Right lobe of liver (tissue), 4 donors: ENCODE data around the gene DPH1.

Experiments
- POLR2A ChIP-seq: fragments of 450-650 bp; IDR thresholded peaks from one replicate; pipeline ENCODE4 v1.6.1; 2017; ENCODE audit warnings: antibody characterized with exemption, mild to moderate bottlenecking
- TF ChIP-seq, protein P1 (sequence below), 4 donors: fragments of 200-600 bp in 3 of 4; fragments of 450-650 bp in 1 of 4; IDR thresholded peaks; one replicate each; pipeline versions ENCODE4 v1.5.1 to v1.8.0; 2016 to 2022; ENCODE audit warnings: antibody characterized with exemption in 4 of 4, mild to moderate bottlenecking in 2 of 4
- donor health status: DM: no; HTN: no; CAD: no.
- donor health status: DM: no; HTN: no; CAD: no.
- donor health status: DM: no; HTN: yes; CAD: no.

DNA sequence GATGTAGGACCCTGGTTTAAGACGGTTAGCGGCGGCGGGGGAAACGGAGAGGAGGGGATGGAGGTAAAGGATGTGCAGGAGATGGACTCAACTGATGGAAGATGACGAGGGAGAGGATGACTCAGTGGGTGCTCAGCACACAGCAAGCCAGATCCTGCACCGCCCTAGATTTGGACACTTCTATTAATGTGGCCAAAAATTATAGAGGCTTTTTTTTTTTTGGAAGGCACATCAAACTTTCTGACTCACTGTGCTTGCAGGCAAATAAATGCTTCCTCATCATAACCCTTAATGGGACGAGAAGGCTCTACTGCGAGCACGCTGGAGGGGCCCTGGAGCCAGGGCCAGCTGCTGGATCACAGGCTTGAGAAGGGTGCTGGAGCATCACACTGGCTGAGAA lies 40.8 kb upstream of the DPH1 start:
- TF ChIP-seq, protein P1, sequence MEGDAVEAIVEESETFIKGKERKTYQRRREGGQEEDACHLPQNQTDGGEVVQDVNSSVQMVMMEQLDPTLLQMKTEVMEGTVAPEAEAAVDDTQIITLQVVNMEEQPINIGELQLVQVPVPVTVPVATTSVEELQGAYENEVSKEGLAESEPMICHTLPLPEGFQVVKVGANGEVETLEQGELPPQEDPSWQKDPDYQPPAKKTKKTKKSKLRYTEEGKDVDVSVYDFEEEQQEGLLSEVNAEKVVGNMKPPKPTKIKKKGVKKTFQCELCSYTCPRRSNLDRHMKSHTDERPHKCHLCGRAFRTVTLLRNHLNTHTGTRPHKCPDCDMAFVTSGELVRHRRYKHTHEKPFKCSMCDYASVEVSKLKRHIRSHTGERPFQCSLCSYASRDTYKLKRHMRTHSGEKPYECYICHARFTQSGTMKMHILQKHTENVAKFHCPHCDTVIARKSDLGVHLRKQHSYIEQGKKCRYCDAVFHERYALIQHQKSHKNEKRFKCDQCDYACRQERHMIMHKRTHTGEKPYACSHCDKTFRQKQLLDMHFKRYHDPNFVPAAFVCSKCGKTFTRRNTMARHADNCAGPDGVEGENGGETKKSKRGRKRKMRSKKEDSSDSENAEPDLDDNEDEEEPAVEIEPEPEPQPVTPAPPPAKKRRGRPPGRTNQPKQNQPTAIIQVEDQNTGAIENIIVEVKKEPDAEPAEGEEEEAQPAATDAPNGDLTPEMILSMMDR (IDR thresholded peaks at IDR 0.05): no peak
- no peak for TF ChIP-seq POLR2A
